Stimulated activated CD4-positive, alpha-beta T cell treated with anti-CD3 and anti-CD28 coated beads, Interleukin-1b, Interleukin-23, amount 100 ng/mL, for 24 hours (primary cell): ENCODE data around the gene KRT9.

Source experiments
- DNase-seq, 4 experiments: peaks; one replicate each; pipeline ENCODE4 v3.0.0-alpha.2; 2020; ENCODE audit warnings: low read depth in 4 of 4, low spot score in 1 of 4

The KRT9 gene

DNA sequence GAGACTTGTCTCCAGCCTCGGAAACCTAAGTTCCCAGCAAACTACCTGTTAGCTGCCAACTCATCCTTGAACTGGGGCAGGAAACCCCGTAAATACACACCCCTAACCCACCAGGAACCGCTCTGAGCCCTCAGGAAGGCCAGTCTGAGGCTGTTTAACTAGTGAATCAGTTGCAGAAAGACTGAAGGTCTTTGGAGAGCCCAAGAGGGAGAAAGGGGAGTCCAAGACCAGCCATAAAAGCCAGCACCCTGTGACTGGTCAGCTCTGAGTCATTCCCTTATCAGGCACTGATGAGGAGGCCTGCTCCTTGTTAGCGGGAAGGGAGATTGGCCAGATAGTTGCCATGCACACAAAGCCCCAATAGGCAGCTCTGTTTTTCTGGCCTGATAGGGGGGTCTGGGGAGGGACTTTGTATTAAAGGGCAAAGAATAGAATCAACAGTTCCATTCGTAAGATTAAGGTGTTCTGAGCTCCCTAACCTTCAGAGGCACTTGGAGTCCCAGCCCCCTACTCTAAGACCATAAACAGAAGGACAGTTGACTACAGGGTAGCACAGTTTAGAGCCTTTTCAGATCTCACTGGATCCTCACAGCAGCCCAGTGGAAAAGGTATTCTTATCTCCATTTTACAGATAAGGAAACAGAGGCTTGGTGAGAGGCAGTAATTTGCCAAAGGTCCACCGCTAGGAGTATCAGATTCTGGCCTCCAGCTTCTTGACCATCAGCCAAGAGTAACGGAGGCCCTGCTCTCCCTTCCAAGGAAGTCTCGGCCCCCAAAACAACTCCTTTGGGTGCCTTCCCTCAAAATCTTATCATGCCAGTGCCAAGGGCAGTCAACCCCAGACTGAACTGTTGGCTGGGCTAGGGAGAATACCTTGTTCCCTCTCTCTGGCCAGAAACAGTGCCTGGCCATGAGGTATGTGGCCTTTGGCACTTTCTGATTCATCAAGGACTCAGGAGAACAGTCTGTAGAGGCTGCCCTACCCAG is 41.5 kb downstream of the KRT9 start:
- no peak for DNase-seq

DNA sequence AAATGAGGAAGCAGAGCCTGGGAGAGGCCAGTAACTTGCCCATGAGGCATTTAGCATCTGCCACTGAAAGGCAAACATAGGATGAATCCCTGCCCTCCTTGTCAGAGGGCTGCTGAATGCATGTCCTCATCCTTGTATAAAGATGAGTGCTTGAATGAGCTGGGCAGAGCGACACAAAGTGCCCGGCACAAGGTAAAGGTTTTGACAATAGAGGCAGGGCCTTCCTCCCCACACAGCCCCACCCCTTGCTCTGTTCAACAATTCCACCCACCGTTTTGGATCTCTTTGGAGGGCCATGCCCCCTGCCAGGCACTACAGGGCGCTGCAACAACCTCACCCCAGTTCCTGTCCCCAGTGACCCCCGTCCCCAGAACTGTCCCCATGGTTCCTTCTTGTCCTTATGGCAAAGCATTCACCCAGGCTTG is 42.4 kb downstream of the KRT9 start:
- DNase-seq: no peak

DNA sequence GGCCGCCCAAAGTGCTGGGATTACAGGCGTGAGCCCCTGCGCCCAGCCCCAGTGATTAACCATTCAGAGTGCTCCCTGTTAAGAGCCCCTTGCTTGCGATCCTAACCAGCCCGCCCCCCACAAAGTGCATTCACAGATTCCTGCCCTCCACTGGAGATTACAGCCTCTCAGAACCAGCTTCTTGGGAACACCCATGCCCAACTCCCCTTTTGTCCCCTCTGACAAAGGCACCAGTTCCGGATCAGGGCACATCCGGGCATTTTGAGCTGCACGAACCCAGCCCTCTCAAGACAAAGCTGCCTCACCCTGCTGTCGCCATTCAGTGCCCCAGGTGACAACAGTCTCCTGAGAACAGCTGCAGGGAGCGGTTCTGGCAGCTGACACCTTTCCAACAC is 42.9 kb downstream of the KRT9 start:
- DNase-seq: no peak

DNA sequence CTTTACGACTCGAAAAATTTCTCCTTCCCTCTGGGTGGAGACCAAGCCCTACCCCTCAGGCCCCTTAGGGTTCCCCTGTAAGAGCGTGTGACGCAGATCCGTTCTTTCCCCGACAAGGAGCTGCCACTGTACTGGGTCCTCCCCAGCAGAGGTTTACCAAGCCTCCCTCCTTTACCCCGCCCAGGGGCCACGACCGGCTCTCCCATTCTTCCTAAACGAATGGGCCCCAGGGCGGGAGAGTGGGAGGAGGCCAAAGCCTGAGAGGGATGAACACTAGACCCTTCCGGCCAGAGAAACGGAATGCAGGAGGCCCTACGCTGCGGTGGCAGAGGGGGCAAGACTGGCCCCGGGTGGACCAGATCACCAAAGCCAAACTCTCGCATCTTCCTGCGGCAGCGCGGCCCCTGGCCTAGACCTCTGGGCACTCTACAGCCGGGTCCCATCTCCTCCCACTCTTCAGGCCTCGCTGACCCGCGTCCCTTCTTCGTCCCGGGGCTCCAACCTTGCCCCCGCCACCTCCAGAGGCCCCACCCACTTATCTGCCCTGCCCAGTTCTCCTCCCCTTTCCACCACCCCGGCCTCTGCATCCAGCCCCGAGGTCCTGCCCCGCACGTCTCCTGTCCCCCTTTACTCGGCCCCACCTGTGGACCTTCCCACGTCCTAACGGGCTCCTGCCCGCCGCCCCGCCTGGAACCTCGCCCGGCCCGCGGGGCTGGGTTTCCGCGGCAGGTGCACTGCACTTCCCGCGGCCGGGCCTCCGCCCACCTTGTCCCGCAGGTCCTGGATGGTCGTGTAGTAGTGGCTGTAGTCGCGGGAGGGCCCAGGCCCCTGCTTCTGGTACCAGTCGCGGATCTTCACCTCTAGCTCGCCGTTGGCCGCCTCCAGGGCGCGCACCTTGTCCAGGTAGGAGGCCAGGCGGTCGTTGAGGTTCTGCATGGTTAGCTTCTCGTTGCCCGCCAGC is 44.5 kb downstream of the KRT9 start:
- no peak for DNase-seq

DNA sequence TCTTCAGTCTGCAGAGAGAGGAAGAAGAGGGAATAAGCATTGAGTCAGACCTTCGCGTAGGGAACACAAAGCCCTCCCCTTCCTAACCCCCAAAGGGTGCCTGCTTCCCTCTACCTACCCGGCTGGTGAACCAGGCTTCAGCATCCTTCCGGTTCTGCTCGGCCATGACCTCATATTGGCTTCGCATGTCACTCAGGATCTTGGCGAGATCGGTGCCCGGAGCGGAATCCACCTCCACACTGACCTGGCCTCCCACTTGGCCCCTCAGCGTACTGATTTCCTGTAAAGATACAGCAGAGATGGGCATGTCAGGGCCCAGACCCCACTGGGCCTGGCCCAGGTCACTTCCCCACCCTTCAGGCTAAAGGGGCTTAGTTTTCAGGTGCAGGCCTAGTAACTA is 47.6 kb downstream of the KRT9 start:
- DNase-seq: no peak

DNA sequence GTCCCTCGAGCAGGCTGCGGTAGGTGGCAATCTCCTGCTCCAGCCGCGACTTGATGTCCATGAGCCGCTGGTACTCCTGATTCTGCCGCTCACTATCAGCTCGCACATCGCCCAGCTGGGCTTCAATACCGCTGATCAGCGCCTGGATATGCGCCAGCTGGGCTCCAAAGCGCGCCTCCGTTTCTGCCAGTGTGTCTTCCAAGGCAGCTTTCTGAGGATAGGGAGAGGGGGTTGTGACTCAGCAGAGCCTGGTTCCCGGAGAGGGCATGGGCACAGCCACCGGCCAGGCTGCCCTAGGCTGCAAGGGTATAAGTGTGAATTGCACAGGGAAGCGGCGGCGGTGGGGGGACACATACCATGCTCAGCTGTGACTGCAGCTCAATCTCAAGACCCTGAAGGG is 48.1 kb downstream of the KRT9 start:
- DNase-seq: no peak

DNA sequence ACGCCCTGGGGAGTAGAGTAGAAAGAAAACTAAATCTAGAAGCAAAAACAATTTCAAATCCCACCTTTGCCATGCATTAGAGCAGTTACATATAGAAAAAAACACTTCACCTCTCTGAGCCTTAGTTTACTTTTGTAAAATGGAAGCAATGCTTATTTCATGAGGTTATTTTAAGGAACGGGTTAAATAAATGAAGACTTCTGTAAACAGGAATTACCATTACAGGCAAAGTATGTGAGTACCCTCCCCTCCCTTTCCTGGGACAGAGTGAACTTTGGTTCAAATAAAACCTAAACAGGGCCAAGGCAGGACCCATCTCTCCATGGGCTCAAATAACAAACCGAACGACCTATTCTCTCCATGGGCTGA is 48.6 kb downstream of the KRT9 start:
- DNase-seq: no peak

DNA sequence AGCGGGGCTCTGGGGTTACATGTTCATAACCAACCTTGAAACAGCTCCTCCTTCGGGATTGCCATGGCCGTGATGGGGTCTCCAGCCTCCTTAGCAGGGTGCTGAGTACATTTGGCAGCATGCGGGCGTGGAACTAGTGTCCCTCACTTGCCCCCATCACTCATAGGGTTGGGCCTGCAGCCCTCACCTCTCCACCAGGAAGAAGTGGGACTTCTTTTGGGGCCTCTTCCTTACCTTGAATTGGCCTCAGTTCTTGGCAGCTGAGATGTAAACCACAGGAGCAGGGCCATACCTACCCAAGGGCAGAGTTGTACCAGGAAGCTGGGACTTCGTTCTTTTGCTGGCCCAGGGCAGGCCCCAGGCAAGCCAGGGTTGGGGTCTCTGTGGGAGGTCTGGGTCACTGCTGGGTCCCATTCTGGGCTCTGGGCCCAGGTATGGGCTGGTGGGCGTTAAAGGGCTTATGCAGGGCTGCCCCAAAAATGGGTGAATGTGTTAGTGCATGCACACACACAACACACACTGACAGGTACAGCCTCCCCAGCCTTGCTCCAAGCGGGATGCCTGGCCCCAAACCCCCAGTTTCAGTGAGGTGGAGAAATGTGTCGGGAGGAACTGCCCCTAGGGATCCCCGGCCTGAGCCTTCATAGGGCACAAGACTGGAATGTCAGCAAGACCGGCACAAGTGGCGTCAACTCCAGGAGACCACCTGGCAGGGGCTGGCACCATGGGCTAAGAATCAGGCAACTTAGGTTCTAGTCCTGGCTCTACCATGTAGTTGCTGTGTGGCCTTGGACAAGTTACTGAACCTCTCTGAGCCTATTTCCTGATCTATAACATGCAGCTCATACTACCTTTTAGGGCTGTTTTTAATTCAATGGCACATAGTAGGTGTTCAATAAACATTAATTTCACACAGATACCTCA is 49.3 kb downstream of the KRT9 start:
- DNase-seq: no peak

DNA sequence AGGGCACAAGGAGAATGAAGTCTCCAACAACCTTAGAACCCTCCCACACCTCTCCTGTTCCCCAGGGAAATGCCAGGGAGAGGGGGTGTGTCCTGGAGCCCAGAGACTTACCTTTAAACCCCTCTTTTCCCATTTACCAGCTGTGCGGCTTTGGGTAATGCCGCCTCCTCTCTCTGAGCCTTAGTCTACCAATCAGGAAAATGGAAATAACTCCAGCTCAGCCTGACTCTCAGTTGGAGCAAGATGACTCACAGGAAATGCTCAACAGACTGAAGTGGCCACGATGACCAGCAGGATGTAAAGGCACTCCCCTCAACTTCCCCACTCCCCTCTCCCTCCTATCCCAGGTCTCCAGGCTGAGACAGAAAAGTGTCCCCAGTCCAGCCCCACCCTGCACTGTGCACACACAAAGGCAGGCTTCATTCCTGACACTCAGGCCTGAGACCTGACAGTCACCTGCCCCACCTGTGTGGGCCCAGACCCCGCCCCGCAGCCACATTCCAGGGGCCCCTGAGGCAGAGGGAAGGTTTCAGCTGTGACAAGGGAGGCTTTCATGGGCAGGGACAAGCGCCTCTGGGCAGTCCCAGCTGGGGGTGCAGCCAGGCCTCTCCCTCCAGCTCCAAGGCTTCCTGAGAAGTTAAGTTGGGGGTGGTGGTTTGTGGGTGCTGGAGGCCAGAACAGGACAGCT is 50.1 kb downstream of the KRT9 start:
- no peak for DNase-seq

DNA sequence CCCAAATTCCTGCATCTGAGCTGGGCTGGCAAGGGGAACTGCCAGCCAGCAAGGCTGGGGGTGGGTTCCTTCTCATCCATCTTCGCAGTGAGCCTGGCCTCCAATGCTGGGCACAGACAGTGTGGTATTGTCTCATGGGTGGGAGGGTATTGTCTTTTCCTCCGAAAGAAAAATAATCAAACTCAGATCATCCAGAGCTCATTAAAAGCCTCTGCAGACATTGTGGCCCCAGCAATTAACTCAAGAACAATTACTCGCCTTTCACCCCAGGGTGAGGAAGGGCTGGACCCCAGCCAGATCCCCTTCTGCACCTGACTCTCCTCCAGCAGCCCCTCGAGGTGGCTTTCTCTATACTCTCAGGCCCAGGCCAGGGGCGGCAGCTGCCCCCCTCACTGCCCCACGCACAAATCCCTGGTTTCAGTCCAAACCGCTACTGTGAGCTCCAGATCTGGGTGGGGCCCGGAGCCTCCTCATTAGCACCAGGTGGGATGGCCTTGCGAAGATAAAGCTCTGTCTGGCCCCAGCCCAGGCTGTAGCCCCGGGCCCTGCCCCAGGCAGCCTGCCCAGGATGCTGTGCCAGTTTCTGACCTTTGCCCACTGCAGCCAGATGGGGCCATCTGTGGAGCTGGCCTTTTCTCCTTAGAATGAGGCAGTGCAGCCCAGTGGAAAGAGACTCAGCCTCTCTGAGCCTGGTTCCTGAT is 50.9 kb downstream of the KRT9 start:
- DNase-seq: no peak

DNA sequence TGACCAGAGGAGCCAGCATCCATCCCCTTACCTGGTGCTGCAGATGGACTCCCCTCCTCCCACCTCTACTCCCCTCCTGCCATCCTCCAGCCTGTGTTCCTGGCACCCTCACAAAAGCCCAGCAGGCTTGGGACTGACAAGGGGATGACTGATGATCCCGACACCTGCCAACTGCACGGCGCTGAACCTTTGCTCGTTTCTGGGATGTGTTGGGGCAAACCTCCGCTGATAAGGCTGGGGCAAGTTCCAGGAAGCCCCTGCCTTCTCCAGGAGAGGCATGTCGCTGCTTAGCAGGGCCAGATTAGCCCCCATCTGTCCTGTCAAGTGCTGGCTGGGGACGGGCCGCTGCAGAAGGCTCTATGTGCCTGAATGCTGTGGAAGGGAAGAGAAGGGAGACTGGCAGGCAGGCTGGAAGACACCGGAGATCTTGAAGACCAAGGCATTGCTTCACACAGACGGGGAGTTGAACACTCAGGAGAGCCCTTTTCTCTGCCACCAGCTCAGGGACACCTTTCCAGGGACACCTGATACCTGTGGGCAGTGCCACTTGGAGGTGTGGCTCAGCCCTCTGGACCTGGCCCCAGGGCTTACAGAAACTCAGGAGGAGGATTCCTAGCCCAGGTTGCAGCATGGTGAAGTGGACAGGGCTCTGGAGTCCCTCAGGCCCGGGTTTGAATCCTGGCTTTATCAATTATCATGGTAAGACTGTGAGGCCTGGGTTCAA is 52.2 kb downstream of the KRT9 start:
- no peak for DNase-seq

DNA sequence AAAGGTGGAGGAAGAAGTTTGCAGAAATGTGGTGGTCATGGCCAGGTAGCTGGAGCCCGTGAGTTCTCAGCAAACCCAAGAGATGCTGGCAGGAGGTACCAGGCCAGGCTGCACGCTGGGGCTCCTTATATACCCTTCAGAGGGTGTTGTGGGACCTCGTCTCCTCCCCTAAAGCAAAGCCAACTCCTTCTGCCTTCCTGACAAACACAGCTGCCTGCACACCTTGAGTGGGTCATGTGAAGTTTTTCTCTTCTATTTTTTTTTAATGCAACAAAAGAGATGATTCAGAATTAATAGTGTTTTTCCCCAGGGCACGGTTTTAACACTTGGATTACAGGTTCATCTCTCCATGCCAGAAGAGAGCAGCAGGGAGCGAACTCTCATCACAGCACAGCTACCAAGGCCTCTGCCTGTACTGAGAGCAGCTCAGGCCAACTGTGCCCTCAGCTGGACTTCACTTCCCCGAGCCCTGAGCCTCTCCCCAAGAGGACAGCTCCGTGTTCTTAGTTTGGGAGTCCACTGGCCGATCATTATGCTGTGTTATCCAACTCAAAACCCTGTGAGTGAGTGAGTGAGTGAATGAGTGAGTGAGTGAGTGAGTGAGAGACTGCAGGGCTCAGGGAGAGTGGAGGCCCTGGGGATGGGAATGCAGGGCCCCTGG is 52.9 kb downstream of the KRT9 start, which contains the start of gene KRT15:
KRT15 (minus strand) TSS at position 102 of the 661 bp plus-strand sequence; CDS start at position 39, 63 bp downstream.
- DNase-seq: no peak

DNA sequence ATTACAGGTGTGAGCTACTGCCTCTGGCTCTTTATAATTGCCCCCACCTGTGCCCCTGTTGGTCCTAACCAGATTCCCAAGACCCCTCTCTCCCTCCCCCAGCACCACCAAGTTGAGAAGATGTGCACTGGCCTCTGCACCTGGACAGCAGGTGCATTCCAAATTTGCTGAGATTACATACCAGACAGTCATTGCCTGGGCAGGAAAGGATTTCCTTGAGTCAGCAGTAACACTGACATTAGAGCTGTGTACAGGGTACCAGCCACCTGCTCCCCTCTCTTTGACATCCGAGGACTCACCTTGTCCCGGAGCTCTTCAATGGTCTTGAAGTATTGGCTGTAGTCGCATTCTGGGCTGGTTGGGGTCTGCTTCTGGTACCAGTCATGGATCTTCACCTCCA is 53.8 kb downstream of the KRT9 start:
- no peak for DNase-seq

DNA sequence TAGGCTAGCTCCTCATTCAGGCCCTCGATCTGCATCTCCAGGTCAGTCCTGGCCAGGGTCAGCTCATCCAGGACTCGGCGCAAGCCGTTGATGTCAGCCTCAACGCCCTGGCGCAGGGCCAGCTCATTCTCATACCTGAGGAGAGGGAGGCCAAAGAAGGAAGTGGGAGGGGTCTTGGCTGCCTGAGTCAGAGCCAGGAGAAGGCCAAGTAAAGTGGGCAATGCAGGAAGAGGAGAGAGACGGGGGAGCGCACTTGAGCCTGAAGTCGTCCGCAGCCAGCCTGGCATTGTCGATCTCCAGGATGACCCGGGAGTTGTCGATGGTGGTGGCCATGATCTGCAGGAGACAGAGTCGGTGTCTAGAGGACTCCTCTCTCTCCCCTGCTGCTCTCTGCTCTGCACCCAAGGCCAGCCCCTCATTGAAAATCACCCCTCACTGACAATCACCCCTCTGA is 55.0 kb downstream of the KRT9 start:
- DNase-seq: no peak

DNA sequence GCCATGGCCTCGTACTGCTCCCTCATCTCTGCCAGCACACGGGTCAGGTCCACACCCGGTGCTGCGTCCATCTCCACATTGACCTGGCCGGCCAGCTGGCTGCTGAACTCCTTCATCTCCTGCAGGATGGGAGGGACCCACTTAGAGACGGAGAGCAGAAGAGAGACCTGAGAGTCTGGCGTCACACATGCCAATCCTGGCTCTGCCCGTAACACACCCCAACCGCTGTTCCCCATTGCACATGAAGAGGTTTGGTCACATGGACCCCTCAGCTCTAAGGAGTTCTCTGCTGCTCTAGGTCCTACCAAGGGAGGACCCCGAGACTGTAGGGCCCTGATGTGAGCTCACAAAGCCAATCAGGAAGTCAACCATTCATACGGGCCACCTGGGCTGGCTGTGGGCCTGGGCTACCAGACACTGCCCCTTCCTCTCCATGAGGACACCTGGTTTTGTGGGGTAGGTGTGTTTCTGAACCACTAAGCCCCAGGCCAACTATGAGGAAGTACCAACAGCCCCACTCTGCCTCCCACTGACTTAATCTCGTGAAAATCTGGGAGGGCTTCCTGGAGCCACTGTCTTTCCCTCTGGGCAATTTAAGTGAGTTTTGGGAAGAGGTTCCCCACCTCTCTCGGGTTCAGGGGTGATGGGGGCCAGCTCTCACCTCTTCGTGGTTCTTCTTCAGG is 55.6 kb downstream of the KRT9 start:
- no peak for DNase-seq
